ENCODE data around the gene UBE3C.
"Not testable (repeated sequence)": the region's sequence is repeated elsewhere in the genome, so short reads cannot be mapped to it uniquely, and the experiment has no call there.

UBE3C gene

GRCh38 chr7:157130849-157131248, 7.9 kb upstream of the UBE3C start:
- DNase-seq (ENCODE audit: low spot score), result not testable (repeated sequence)

- DNase-seq (ENCODE audit: low spot score), result no peak
Observed at GRCh38 chr7:157132796-157133195, 5.9 kb upstream of the UBE3C start.

- DNase-seq (ENCODE audit: low spot score), result no peak
Observed at GRCh38 chr7:157133304-157133703, 5.4 kb upstream of the UBE3C start.

- DNase-seq (ENCODE audit: low spot score), result peak; percentile 54
Observed at GRCh38 chr7:157136372-157136771, 2.4 kb upstream of the UBE3C start.

GRCh38 chr7:157138101-157138423, 664 bp upstream of the UBE3C start:
- no peak for DNase-seq (ENCODE audit: low spot score)

GRCh38 chr7:157139111-157139809, 534 bp downstream of the UBE3C start:
- peak; percentile 49 for DNase-seq (ENCODE audit: low spot score)

GRCh38 chr7:157139810-157140510, 1.2 kb downstream of the UBE3C start:
- DNase-seq (ENCODE audit: low spot score), result no peak

GRCh38 chr7:157140511-157140905, 1.8 kb downstream of the UBE3C start:
- DNase-seq (ENCODE audit: low spot score), result no peak

GRCh38 chr7:157141525-157142060, 2.9 kb downstream of the UBE3C start:
- DNase-seq (ENCODE audit: low spot score), result no peak

GRCh38 chr7:157143788-157144187, 5.1 kb downstream of the UBE3C start:
- DNase-seq (ENCODE audit: low spot score), result no peak

GRCh38 chr7:157149317-157149716, 10.6 kb downstream of the UBE3C start:
- DNase-seq (ENCODE audit: low spot score), result no peak

- no peak for DNase-seq (ENCODE audit: low spot score)
Observed at GRCh38 chr7:157150882-157151281, 12.2 kb downstream of the UBE3C start.

- no peak for DNase-seq (ENCODE audit: low spot score)
Observed at GRCh38 chr7:157151626-157152339, 13.1 kb downstream of the UBE3C start.

- no peak for DNase-seq (ENCODE audit: low spot score)
Observed at GRCh38 chr7:157152391-157152937, 13.7 kb downstream of the UBE3C start.

GRCh38 chr7:157153260-157153659, 14.5 kb downstream of the UBE3C start:
- no peak for DNase-seq (ENCODE audit: low spot score)

GRCh38 chr7:157155959-157156358, 17.2 kb downstream of the UBE3C start:
- no peak for DNase-seq (ENCODE audit: low spot score)

GRCh38 chr7:157158400-157158799, 19.7 kb downstream of the UBE3C start:
- DNase-seq (ENCODE audit: low spot score), result no peak

GRCh38 chr7:157159537-157159936, 20.8 kb downstream of the UBE3C start:
- DNase-seq (ENCODE audit: low spot score), result not testable (repeated sequence)

- no peak for DNase-seq (ENCODE audit: low spot score)
Observed at GRCh38 chr7:157160433-157160832, 21.7 kb downstream of the UBE3C start.

- no peak for DNase-seq (ENCODE audit: low spot score)
Observed at GRCh38 chr7:157165987-157166386, 27.3 kb downstream of the UBE3C start.

- no peak for DNase-seq (ENCODE audit: low spot score)
Observed at GRCh38 chr7:157168571-157168970, 29.8 kb downstream of the UBE3C start.

- DNase-seq (ENCODE audit: low spot score), result no peak
Observed at GRCh38 chr7:157176771-157177170, 38.0 kb downstream of the UBE3C start.

Measured in LoVo (cell line).